GM03348 (cell line): ENCODE results near the gene TCHHL1.

ENCODE experiments used
- DNase-seq: peaks from one replicate; pipeline ENCODE4 v3.0.0; 2012; ENCODE audit warnings: low spot score

TCHHL1 gene

DNA sequence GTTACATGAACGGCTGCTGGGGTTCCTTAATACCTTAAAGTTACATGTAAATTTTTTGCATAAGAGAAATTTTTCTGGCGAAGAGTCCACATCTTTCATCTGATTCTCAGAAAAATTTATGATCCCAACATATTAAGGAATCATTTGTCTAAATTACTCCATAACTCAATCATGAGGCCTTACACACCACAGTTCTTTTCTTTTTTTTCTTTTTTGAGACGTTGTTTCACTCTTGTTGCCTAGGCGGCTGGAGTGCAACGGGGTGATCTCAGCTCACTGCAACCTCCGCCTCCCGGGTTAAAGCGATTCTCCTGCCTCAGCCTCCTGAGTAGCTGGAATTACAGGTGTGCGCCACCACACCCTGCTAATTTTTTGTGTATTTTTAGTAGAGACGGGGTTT is 50.0 kb downstream of the TCHHL1 start:
- no peak for DNase-seq

- peak; percentile 96 for DNase-seq
These were observed 52.3 kb downstream of the TCHHL1 start, which contains the start of gene S100A11 for GRCh38 chr1:152036267-152037216. TSS of gene S100A11 (minus strand) at chr1:152037004. CDS start at chr1:152036915, 89 bp downstream.

DNA sequence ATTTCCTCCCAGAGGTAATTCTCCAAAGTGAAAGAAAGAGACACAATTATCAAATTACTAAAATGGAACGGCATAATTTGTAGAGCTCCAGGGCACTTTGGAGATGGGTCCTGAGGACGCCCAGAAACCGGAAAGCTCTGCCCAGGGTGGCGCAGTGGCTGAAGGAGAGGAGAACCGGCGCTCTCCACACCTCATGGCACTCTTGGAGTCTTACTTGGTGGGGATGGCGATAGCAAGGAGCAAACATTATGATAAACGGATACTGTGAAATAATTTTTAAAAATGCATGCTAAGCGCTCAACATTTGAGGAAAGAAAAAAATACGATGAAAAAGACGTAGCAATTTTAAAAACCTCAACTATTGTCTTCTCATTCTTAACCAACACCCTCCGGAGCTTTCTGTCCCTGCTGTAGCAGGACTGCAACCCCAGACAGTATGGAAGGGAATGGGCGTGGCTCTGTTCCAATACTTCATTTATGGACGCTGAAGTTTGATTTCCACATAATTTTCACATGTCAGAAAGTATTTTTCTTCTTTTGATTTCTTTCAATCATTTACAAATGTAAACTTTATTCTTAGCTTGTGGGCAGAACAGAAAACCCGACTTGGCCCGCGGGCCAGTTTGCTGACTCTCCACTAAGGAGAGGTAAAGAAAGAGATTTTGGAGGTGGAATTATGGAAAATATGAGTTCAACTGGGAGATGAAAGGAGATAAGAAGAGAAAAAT is 53.2 kb downstream of the TCHHL1 start:
- peak; percentile 47 for DNase-seq

DNA sequence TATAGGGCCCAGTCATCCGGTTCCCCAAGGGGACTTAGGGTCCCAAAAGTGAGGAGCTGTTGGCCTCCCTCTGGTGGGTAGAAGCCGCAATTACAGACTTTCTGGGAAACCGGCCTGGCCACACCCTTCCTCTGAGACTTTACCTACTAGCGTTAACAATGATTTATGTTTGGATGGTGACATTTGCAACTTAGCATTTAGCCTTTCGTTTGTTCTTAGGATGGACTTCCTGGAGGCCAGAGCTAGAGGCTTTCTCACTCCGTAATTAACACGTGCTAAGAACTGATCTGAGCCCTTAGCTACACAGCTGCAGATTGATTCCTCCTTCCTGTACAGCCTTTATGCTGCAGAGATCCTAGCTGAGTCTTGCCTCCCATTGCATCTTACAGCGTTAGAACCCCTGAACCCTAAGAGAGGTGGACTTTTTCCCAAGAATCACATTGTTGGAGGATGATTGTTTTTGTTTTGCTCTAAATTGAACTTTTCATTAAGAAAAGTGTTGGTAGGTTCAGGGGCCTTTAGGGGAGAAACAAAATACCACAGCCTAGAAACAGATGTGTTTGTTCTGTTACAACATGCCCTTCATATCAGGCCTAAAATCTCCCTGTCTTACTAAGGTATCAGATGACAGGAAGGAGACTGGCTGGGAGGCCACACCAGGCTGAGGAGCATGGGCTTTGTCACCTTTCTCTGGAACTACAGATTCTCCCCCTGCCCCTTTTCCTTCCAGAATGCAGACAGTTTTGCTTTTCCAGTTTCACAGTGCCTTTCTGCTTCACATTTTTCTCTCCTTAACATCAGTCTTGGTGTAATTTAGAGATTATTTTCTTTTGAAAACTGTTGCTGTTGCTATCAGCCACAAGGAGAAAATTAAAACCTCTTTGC is 54.0 kb downstream of the TCHHL1 start:
- DNase-seq = peak; percentile 75

DNA sequence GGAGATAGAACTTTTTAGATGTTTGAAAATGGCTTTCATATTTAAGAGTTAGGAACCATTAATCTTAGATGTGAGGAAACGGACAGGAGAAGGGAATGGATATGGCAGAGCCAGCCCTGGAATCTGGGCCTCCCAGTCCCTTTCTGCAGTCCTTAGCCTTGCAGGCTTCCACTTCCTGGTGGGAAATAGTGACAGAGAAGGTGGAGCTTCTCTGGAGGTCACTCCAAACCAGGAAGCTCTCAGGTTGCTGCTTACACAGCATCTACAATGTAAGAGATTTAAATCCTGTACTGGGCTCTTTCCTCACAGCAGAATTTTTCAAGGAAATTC is 54.6 kb downstream of the TCHHL1 start:
- no peak for DNase-seq
